GM18508 (cell line): Measurements from ENCODE around the gene THEMIS.
"Not testable (repeated sequence)": the region's sequence is repeated elsewhere in the genome, so short reads cannot be mapped to it uniquely, and the experiment has no call there.

ENCODE experiments used
- ATAC-seq: cut with Tn5 transposase; IDR thresholded peaks from one replicate; pipeline ENCODE4 v1.9.1; 2021; ENCODE audit warnings: moderate number of reproducible peaks; ENCODE audit not compliant: insufficient read depth, unreplicated experiment

THEMIS gene

DNA sequence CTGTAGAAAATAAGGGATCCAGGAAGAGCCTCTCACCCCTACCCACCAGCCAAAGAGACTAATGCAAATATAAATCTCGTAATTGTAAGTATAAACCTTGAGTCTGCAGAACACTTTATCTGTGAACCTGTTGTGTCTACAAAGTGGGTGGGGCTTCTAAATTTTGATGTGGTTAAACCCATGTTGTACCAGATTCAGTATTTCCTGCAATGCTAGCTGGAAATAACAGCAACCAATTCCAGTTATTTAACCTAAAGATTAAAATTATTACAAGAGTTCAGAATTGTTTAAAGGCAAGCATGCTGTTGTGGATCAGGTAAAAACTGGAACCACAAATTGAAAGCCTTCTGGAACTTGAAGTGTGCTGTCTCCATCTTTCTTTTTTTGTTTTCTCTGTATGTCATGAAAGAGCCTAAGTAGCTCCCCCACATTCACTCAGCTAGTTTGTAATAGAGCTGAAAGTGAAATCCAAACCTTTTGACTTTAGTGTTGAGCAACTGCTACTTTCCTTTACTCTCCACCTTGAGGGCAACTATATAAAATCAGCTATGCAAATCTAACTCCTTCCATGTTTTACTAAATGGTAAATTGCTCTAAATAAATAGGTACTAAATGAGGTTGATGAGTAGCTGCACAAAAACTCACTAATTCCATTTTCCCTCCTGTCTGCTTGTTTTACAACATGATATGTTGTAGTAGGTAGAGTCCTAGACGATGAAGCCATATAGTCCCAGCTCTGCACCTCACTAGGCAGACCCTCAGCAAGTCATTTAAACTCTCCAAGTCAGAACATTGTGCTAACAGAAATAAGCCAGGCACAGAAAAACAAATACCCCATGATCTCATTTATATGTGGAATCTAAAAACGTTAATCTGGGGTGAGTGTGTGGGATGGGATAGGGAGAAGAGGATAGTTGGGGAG, 17.9 kb upstream of the THEMIS start:
- no peak for ATAC-seq

GRCh38 chr6:127917766-127918165, 16.9 kb upstream of the THEMIS start:
- no peak for ATAC-seq

- no peak for ATAC-seq
These were observed 13.4 kb upstream of the THEMIS start for GRCh38 chr6:127914240-127914639.

- no peak for ATAC-seq
These were observed 12.1 kb upstream of the THEMIS start for GRCh38 chr6:127912914-127913313.

- ATAC-seq, result peak; percentile 86
These were observed 7.2 kb upstream of the THEMIS start for GRCh38 chr6:127907960-127908640.

DNA sequence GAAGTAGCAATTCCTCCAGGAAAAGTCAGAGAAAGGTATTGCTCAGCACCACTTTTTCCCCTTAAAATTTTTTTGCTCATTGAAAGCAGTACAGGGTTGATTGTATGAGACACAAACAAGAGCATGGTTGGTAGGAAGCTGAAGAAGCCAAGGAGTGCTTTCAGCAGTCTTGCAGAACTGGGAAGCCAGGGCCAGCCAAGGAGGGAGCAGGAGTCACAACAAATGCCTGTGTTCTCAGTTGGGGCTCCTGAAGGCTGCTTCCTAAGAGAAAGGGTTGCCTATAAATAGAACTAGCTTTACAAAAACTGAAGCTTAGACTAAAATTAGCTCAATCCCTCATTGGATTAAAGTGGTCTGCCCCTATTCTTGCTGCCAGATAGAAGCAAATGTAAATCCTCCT, 3.3 kb upstream of the THEMIS start:
- ATAC-seq, result no peak

- no peak for ATAC-seq
These were observed 2.1 kb upstream of the THEMIS start for GRCh38 chr6:127902933-127903332.

GRCh38 chr6:127897484-127897883, 3.4 kb downstream of the THEMIS start:
- ATAC-seq, result no peak

GRCh38 chr6:127894051-127894450, 6.8 kb downstream of the THEMIS start:
- ATAC-seq, result no peak

DNA sequence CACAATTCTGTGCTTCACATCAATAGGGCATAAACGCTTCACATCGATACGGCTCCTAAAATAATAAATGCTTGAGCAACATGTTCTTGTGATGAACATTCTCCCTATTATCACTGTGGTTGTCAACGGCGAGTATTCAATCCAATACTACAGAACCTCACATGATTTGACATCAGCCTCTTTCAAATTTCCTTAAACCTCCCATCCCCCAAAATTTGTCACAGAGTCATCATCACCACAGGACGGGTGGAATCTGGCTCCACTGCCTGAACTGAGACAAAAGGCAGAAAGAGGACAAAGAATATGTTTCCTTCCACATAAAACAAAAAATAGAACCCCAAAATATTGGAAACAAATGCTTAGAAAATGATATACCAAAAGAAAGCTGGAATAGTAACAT, 7.3 kb downstream of the THEMIS start:
- ATAC-seq, result no peak

DNA sequence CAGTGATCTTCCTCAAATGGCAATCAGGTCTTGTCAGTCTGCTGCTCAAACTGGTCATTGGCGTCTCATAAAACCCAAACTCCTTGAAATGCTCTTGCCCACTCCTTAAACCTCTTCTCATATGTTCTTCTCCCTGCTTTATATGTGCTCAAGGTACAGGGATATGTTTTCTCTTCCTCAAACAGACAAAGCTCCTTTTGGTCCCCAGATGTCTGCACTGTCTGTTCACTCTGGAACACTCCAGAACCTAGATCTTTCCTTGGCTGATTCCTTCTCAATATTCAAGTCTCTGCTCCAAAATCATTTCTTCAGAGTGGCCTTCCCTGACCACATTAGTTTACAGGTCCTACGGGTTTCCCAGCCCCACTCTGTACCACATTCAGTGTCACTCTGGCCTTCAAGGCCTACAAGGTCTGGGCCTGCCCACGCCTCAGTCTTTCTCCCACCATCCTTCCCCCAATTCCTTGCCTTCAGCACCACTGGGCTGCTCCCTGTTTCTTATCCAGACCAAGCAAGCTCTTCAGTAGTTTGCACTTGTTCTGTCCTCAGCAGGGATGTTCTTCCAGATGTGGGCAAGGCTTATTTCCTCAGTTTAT, 9.0 kb downstream of the THEMIS start:
- ATAC-seq, result no peak

DNA sequence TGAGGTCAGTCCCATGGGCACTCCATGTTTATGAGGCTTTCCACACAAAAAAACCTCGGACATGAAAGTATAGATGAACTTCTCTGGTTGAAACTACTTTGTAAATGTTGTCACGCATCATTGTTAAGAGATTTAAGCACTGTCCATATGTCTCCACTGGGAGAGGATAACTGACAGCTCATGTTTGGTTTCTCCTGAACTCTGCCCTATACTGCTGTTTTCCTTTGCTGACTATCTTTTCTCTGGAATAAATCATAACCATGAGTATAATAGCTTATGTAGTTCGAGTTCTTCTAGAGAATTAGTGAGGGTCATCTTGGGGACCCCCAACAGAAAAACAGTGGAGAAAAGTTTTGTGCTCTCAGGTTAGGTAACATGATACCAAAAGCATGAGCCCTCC, 14.3 kb downstream of the THEMIS start:
- no peak for ATAC-seq

GRCh38 chr6:127884134-127884533, 16.7 kb downstream of the THEMIS start:
- no peak for ATAC-seq

- not testable (repeated sequence) for ATAC-seq
These were observed 18.9 kb downstream of the THEMIS start for GRCh38 chr6:127881949-127882348.

DNA sequence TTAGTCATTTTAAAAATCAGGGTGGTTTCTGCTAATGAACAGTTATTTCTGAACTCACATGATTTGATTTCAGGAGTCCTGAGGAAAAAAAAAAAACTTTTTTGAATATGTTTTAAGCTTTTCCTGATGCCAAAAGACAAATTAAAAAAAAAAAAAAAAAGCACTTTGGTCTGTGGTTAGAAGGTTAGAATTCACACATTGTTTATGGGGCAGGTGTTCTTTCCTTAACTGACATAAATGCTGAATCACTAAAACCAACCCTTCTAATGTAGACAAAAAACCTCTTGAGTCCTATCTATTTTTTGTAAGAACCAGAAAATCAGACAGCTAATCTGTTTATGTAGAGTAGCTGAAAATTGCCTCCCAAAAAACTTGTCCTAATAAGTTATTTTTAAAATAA, 20.4 kb downstream of the THEMIS start:
- no peak for ATAC-seq

DNA sequence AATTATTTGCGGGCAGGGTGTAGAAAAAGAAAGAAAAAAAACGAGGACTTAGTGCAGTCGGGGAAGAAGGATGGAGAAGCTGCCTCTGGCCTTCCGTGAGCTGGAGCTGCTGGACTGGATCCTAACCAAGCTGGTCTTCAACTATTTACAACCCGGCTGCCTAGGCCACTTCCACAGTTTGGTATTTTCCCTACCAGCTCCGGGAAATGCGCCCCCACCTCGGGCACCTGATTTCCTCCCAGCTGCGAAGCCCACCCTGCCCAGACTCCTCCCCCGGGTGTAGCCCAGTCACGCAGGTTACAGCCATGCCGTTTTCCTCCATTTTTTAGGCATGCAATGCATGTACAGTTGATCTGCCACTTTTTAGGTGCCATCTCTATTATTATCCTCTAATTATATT, 21.2 kb downstream of the THEMIS start:
- ATAC-seq, result no peak

DNA sequence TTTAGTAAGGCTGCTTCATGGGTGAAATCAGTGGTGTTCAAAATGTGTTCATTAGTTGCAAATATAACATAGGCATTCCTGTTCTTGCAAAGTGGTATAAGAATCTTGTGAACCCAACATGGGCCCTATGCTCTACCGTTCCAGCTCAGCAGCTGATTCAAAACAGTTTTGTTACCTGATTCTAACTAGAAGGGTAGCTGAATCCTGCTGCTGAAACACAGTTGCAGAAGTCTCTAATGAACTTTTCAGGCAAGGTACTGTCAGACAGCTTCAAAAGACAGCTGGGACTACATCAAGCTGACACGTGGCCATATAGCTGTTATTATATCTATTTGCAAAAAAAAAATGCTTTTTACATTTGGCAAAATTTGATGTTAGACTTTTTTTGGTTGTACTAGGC, 22.7 kb downstream of the THEMIS start:
- no peak for ATAC-seq

DNA sequence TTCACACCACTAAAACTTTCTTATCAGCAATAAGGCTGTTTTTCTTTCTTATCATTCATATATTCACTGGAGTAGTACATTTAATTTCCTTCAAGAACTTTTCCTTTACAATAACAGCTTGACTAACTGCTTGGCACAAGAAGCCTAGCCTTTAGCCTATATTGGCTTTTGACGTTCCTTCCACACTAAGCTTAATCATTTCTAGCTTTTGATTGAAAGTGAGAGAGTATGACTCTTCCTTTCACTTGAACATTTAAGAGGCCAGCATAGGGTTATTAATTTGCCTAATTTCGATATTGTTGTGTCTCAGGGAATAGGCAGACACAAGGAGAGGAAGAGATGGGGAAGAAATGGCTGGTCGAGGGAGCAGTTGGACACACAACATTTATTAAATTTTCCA, 23.6 kb downstream of the THEMIS start:
- peak; percentile 54 for ATAC-seq

DNA sequence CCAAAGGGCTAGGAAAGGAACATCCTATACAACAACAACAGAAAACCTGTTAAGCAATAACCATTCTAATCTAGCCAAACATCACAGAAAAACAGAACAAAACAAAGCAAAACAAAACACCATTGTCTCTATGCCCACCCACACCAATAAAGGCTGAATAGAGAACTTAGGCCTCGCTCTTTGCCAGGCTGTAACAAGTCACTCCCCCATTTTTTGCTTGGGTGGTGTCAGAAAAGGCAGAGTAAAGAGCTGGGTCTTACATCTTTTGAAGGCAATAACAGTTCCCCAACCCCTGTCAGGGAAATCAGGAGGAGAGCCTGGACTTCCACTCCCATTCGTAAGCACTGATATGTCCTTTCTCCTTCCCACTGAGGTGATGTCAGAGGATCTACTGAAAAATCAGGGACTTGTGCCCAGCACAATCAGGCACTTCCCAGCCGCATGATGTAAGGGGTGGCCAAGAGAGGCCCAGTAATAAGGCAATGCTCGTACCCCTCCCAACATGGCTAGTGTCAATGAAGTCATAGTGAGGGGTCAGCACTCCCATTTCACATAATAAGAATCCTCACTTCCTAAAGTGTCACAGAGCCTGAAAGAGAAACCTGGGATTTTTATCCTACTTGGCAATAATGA, 31.0 kb downstream of the THEMIS start:
- no peak for ATAC-seq

GRCh38 chr6:127869183-127869582, 31.7 kb downstream of the THEMIS start:
- ATAC-seq, result no peak

DNA sequence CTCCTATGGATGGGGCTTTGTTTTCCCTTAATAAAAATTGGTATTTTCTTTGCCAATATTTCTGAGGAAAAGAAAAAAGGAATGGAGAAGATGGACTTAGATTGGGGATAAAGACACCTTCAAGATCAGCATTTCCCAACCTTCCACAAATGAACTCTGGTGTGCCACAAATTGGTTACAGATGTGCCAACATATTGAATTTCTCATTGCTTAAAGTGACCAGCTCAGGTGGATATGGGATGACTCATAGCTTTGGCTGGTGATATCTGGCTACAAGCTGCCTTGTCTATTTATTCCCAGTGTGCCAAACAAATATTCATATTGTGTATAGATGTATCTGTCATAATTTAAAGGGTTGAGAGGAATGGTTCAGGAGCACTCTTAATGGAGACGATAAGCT, 32.5 kb downstream of the THEMIS start:
- ATAC-seq, result no peak
